Transverse colon (tissue), 4 donors: ENCODE data around the gene SLFNL1. TPM values are rescaled to one million over a fixed set of nuclear protein-coding genes. Genes with fewer than 3 reads are reported as not detected.

ENCODE experiments used
- DNase-seq: peaks from one replicate; pipeline ENCODE4 v3.0.0-alpha.2; 2019
- H3K27ac ChIP-seq, 4 donors: fragments of 200-600 bp; sonication (generic); 2 replicates each; pipeline ENCODE4 v1.5.1; 2016 to 2018; ENCODE audit warnings: inconsistent platforms in 4 of 4
- H3K27me3 ChIP-seq: fragments of 200-600 bp; sonication (generic); 2 replicates; pipeline ENCODE4 v1.5.1; 2017; ENCODE audit warnings: inconsistent platforms
- H3K36me3 ChIP-seq, 4 donors: fragments of 200-600 bp; sonication (generic); 2 replicates each; pipeline ENCODE4 v1.5.1; 2017 to 2019; ENCODE audit warnings: inconsistent platforms in 4 of 4
- H3K4me1 ChIP-seq, 4 donors: fragments of 200-600 bp; sonication (generic); 2 replicates each; pipeline ENCODE4 v1.5.1; 2017 to 2020; ENCODE audit warnings: inconsistent platforms in 4 of 4
- H3K4me3 ChIP-seq, 4 donors: fragments of 200-600 bp; sonication (generic); 1 replicate in 1 of 4; 2 replicates in 3 of 4; pipeline versions ENCODE4 v1.5.1 to v1.6.1; 2017 to 2019; ENCODE audit warnings: inconsistent platforms in 4 of 4
- H3K9me3 ChIP-seq, 2 donors: fragments of 200-600 bp; sonication (generic); 2 replicates each; pipeline ENCODE4 v1.5.1; 2017 to 2019; ENCODE audit warnings: inconsistent platforms in 2 of 2
- CTCF ChIP-seq, 5 experiments: fragments of 200-600 bp in 3 of 5; fragments of 450-650 bp in 2 of 5; sonication (generic) in 3 of 5; IDR thresholded peaks; 1 replicate in 2 of 5; 2 replicates in 3 of 5; pipeline ENCODE4 v1.5.1; 2016 to 2017; ENCODE audit warnings: antibody characterized with exemption in 5 of 5, inconsistent platforms in 3 of 5, mild to moderate bottlenecking in 2 of 5, moderate library complexity in 1 of 5
- EP300 ChIP-seq: sonication (generic); formaldehyde crosslinking; IDR thresholded peaks from one replicate; pipeline ENCODE4 v1.6.1; 2017; ENCODE audit warnings: antibody characterized with exemption, low read depth
- POLR2A ChIP-seq: fragments of 450-650 bp; IDR thresholded peaks from one replicate; pipeline ENCODE4 v1.6.1; 2016; ENCODE audit warnings: antibody characterized with exemption, mild to moderate bottlenecking, moderate library complexity
- POLR2AphosphoS5 ChIP-seq, 3 donors: sonication (generic); formaldehyde crosslinking; IDR thresholded peaks; one replicate each; pipeline ENCODE4 v1.6.1; 2016; ENCODE audit warnings: antibody characterized with exemption in 3 of 3
- WGBS, 2 donors: methylation state at CpG; one replicate each; pipeline ENCODE4 v1.1.5; 2018; ENCODE audit warnings: low coverage in 1 of 2; 5-methylcytosine and 5-hydroxymethylcytosine counted together
- in situ Hi-C, 4 donors: fragments of 200-750 bp; cut with MboI; loops; one replicate each; pipeline versions ENCODE4 v1.15.0 to v1.15.1; 2017; ENCODE audit warnings: low sequenced_read_pairs in 3 of 4, low pct_ligation_motif_present in 1 of 4, low pct_unique_long_range_greater_than_20kb in 1 of 4
- intact Hi-C: fragments of 100-400 bp; cut with DNase I; formaldehyde crosslinking; loops from one replicate; pipeline ENCODE4 v1.15.1; 2023; ENCODE audit warnings: low total_unique reads
- total RNA-seq, 4 donors: library from RNA; depleted of rRNA; stranded (reverse); fragments of >200 nt; gene quantifications; one replicate each; pipeline ENCODE4 v1.1.0, GENCODE V29; 2016

Gene SLFNL1
- total RNA-seq, 4 donors from 2014 or later: 0.55 to 3.0 (median 1.3) TPM; not detected in 1

- Histone ChIP-seq H3K27ac (peak overlapping the region; percentile 81 to 98 (median 94)), H3K9me3 (no peaks in the 10 kb centered on the region), H3K36me3 (peaks cover 0 to 8% (median 0%) of the 10 kb centered on the region in 4 donors), H3K4me1 (peaks cover 10 to 38% (median 23%) of the 10 kb centered on the region in 4 donors), H3K27me3 (no peaks in the 10 kb centered on the region), H3K4me3 (peak overlapping the region in 1 of 4 donors; percentile 6)
- in situ Hi-C loops: no loop called here
- TF ChIP-seq EP300 (no peak), POLR2AphosphoS5 (IDR thresholded peaks at IDR 0.05) (peak in 1 of 3 donors; percentile 40), CTCF (IDR thresholded peaks at IDR 0.05) (no peak), POLR2A (no peak)
- intact Hi-C loops: loop anchor here (5.0 kb wide), 1 partner anchor 1185 kb away; no protein-coding TSS in a partner anchor
- DNase-seq: no peak
- 79% methylated on average over 1 of the region's 1 CpG; no CpG with 5 or more reads in 1 of the 2 donors for WGBS, 2 donors
These were observed 38.8 kb downstream of the SLFNL1 start for GRCh38 chr1:40982721-40983120.

DNA sequence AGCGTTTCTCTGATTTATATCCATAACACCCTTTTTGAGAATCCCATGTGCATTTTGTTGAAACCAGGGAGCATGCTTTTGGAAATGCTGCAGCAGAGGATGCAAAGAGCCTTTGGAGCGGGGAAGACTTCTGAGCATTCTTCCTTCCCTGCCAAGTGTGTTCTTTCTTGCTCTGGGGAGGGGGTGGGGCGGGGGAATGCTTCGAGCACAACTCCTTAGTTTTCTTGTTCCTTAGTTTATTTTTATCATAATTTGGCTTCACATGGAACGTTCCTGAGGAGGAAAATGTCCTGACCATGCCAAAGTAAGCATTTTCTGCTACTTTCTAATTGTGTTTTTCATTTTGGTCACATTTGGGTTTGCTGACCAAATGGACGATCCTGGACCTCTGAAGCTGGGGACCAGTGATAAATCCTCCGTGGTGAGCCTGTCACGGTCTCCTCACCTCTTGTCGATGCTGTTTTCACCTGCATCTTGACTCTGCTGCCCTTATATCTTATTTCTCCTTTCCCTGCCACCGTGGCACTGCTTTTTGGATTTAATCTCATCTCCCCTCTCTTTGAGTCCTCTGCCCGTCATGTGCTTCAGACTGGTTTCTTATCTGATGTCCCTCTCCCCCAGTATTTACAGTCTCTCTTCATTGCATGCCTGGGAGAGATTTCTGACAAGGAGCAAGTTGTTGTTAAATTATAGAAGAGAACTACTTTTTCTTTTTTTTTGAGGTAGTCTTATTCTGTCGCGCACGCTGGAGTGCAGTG is 39.7 kb downstream of the SLFNL1 start:
- WGBS, 2 donors: 65 to 73% methylated on average over 12 to 14 of the region's 14 CpGs
- no peak for DNase-seq
- intact Hi-C loops: loop anchor here (5.0 kb wide), 1 partner anchor 1185 kb away; no protein-coding TSS in a partner anchor
- H3K27ac ChIP-seq: peak overlapping the region; percentile 81 to 98 (median 94)
- H3K36me3 ChIP-seq: peaks cover 0 to 4% (median 0%) of the 10 kb centered on the region in 4 donors
- in situ Hi-C loops: no loop called here
- H3K27me3 ChIP-seq: no peaks in the 10 kb centered on the region
- peaks cover 10 to 38% (median 23%) of the 10 kb centered on the region in 4 donors for H3K4me1 ChIP-seq
- no peaks in the 10 kb centered on the region for H3K9me3 ChIP-seq
- peak overlapping the region in 1 of 4 donors; percentile 6 for H3K4me3 ChIP-seq
- TF ChIP-seq POLR2AphosphoS5 (IDR thresholded peaks at IDR 0.05): no peak
- no peak for TF ChIP-seq EP300
- no peak for TF ChIP-seq POLR2A
- no peak for TF ChIP-seq CTCF (IDR thresholded peaks at IDR 0.05)

- no peaks in the 10 kb centered on the region for H3K9me3 ChIP-seq
- intact Hi-C loops: loop anchor here (5.0 kb wide), 1 partner anchor 1183 kb away; no protein-coding TSS in a partner anchor
- TF ChIP-seq POLR2AphosphoS5 (IDR thresholded peaks at IDR 0.05) (no peak), EP300 (no peak), POLR2A (no peak), CTCF (IDR thresholded peaks at IDR 0.05) (no peak)
- in situ Hi-C loops: no loop called here
- H3K27ac ChIP-seq: peak overlapping the region; percentile 81 to 98 (median 94)
- 20 to 32% methylated on average over 13 to 25 of the region's 27 CpGs for WGBS, 2 donors
- peaks cover 0 to under 1% (median 0%) of the 10 kb centered on the region in 4 donors for H3K36me3 ChIP-seq
- peak; percentile 21 for DNase-seq
- peaks cover 10 to 37% (median 21%) of the 10 kb centered on the region in 4 donors for H3K4me1 ChIP-seq
- H3K27me3 ChIP-seq: no peaks in the 10 kb centered on the region
- H3K4me3 ChIP-seq: peak overlapping the region; percentile 59 to 76 (median 68)
These were observed 40.9 kb downstream of the SLFNL1 start for GRCh38 chr1:40980453-40981121.

GRCh38 chr1:40980068-40980452 is 41.5 kb downstream of the SLFNL1 start:
- intact Hi-C loops: loop anchor here (5.0 kb wide), 1 partner anchor 1183 kb away; no protein-coding TSS in a partner anchor
- Histone ChIP-seq H3K9me3 (no peaks in the 10 kb centered on the region), H3K4me3 (peak overlapping the region; percentile 59 to 76 (median 68)), H3K27me3 (no peaks in the 10 kb centered on the region), H3K4me1 (peaks cover 10 to 32% (median 18%) of the 10 kb centered on the region in 4 donors), H3K27ac (peak overlapping the region; percentile 81 to 98 (median 94)), H3K36me3 (no peaks in the 10 kb centered on the region)
- TF ChIP-seq POLR2A (no peak), CTCF (IDR thresholded peaks at IDR 0.05) (no peak), POLR2AphosphoS5 (IDR thresholded peaks at IDR 0.05) (no peak), EP300 (no peak)
- 0% methylated on average over 26 of the region's 50 CpGs; no CpG with 5 or more reads in 1 of the 2 donors for WGBS, 2 donors
- no peak for DNase-seq
- in situ Hi-C loops: no loop called here
